GM18502 (cell line): Measurements from ENCODE around the gene ARHGEF6.
"Not testable (repeated sequence)": the region's sequence is repeated elsewhere in the genome, so short reads cannot be mapped to it uniquely, and the experiment has no call there.

Experiments used
- ATAC-seq: cut with Tn5 transposase; IDR thresholded peaks from one replicate; pipeline ENCODE4 v1.9.1; 2021; ENCODE audit warnings: mild to moderate bottlenecking; ENCODE audit not compliant: unreplicated experiment, poor library complexity

ARHGEF6 gene, protein sequence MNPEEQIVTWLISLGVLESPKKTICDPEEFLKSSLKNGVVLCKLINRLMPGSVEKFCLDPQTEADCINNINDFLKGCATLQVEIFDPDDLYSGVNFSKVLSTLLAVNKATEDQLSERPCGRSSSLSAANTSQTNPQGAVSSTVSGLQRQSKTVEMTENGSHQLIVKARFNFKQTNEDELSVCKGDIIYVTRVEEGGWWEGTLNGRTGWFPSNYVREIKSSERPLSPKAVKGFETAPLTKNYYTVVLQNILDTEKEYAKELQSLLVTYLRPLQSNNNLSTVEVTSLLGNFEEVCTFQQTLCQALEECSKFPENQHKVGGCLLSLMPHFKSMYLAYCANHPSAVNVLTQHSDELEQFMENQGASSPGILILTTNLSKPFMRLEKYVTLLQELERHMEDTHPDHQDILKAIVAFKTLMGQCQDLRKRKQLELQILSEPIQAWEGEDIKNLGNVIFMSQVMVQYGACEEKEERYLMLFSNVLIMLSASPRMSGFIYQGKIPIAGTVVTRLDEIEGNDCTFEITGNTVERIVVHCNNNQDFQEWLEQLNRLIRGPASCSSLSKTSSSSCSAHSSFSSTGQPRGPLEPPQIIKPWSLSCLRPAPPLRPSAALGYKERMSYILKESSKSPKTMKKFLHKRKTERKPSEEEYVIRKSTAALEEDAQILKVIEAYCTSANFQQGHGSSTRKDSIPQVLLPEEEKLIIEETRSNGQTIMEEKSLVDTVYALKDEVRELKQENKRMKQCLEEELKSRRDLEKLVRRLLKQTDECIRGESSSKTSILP

DNA sequence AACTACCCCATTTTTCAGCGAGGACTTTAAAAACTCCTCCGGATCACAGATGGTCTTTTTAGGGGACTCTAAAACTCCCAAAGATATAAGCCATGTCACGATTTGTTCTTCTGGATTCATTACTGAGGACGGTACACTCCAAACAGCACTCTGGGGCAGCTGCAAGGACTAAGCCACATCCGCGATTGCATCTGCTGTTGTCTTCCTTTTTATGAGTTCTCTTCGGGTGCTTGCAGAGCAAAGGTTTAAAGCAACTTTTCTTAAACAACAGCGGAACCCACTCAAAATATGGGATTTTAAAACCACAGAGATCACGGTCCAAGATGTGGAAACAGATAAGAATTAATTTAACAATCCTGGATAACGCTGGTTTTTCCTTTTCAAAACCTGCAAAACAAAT lies at the start of gene ARHGEF6:
ARHGEF6 (minus strand) TSS at position 170 of the 400 bp plus-strand sequence; CDS start at position 120, 50 bp downstream.
- peak; percentile 51 for ATAC-seq

DNA sequence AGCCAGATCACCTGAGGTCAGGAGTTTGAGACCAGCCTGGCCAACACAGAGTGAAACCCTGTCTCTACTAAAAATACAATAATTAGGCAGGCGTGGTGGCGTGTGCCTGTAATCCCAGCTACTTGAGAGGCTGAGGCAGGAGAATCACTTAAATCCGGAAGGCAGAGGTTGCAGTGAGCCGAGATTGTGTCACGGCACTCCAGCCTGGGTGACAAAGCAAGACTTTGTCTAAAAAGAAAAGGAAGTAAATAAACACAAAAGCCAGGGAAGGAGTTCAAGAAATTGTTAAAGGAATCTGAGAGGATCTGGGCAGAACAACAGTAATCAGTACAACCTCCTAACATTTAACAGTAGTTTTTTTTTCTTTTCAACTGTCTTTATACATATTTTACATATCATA lies 48.7 kb upstream of the ARHGEF6 start:
- ATAC-seq = no peak

DNA sequence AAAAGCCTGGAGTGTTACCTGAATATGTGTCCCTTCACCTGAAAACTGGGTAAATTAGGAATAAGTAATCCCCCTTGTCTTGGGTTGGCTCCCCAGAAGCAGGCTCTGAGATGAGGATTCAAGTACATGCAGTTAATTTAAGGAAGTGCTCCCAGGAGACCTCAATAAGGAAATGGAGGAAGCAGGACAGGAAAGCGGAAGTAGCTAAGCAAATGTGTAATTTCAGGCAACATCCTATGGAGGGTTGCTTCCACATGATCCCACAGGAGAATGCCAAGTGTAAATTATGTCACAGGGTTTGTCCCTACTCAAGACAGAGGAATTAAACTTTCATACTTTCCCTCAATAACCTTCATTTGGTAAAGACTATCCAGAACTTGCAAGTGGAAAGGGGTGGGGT lies 48.1 kb upstream of the ARHGEF6 start:
- no peak for ATAC-seq

DNA sequence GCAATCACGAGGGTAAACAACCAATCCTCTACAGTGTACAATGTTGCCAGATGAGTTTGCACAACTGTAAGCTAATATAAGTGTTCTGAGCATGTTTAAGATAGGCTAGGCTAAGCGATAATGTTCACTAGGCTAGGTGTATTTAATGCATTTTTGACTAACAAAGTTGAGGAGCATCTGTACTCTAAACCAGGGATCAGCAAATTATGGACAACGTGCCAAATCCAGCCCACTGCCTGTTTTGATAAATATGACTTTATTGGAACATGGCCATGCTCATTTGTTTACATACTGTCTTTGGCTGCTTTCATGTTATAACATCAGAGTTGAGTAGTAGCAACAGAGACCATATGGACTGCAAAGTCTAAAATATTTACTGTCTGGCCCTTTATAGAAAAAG lies 46.3 kb upstream of the ARHGEF6 start:
- ATAC-seq = no peak

GRCh38 chrX:136825771-136826170 lies 45.0 kb upstream of the ARHGEF6 start:
- ATAC-seq = no peak

DNA sequence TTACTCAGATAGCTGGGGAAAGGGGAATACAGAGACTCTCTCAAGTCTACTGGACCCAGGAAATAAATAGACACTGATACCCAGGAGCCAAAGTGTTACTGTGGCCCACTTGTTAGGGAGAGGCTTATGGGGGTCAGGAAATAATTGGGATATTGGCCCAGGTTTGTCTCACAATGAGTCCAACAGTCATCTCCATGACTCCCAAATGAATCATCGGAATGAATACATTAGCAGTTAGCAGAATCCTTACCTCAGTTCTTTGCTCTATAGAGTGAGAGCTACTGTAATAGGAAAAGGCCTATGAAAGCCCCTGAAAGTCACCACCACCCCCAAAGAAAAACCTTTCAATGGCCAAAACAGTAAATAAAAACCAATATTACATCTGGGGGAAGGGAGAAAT lies 42.4 kb upstream of the ARHGEF6 start:
- ATAC-seq = no peak

GRCh38 chrX:136822337-136823095 lies 41.8 kb upstream of the ARHGEF6 start:
- ATAC-seq = no peak

- ATAC-seq = not testable (repeated sequence)
Measured at GRCh38 chrX:136819756-136820155, 39.0 kb upstream of the ARHGEF6 start.

DNA sequence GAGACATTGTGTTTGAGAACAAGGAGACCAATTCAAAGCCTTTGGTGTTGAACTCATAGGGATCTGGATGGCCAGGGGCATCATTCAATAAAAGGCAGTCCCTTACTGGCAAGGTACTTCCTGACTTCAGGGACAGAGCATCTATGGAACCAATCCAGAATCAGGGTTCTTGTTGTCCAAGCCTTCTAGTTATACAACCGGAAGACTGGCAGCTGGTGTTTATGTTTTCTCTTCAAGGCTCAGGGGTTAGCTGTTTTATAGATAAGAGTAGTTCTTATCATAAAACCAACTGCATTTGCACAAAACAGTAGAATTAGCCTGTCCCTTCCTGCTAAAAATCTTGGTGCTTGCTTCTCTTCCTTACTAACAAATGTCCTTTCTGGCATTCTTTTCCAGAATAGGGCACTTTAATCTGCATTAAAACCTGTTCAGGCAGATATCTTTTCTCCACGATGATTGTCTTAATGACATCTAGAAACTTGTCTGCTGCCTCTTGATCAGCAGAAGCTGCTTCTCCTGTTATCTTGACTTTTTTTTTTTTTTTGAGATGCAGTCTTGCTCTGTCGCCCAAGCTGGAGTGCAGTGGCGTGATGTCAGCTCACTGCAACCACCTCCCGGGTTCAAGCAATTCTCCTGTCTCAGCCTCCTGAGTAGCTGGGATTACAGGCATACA lies 38.4 kb upstream of the ARHGEF6 start:
- ATAC-seq = no peak

DNA sequence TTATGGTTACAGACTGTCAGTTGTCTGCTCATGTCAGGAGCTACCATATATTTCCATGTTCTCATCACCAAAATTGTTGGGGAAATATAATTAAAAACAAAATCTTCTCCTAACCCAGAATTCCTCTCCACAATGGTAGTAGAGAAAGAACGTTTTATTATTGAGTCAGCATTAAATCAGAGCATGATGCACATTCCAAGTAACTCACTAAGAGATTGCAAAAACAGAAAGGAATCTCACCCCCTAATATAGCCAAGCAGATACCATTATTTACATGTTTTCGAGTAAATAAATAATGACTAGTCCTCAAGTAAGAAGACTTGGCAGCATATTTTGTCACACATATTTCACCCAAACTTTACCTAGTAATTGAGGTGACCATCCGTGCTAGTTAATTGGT lies 36.2 kb upstream of the ARHGEF6 start:
- no peak for ATAC-seq

- no peak for ATAC-seq
Measured at GRCh38 chrX:136814847-136815750, 34.4 kb upstream of the ARHGEF6 start.

- no peak for ATAC-seq
Measured at GRCh38 chrX:136812286-136812685, 31.6 kb upstream of the ARHGEF6 start.

DNA sequence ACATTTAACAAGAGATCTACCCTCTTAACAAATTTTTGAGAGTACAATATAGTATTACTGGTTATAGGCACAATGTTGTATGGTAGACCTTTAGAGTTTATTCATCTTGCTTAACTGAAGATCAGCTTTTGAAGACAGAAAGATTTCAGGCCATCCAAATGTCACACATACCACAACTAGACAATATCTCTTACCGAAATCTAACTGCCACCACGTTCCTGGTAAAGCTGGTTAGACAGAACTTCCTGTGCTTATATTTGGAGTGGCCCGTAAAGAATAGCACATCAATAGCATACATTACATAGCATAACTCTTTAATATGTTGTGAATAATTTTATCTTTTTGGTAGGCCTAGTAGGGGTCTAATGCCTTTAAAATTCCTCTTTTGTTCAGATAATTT lies 29.8 kb upstream of the ARHGEF6 start:
- ATAC-seq = no peak

- no peak for ATAC-seq
Measured at GRCh38 chrX:136806891-136807410, 26.2 kb upstream of the ARHGEF6 start.

DNA sequence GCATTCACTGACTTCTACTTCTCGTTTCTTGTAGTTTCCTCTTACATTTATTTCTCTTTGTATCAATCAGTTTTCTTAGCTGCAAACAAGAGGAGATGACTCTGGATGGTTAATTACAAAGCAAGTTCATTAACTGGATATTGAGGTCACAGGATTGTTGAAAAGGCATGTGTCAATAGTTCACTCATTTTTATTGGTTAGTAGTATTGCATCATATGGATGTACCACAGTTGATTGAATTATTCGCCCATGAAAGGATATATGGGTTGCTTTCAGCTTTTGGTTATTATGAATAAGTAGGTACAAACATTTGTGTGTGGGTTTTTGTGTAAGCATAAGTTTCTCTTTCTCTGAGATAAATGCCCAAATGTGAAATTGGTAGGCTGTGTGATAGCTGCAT lies 21.8 kb upstream of the ARHGEF6 start:
- ATAC-seq = no peak

GRCh38 chrX:136797787-136798186 lies 17.1 kb upstream of the ARHGEF6 start:
- ATAC-seq = no peak

DNA sequence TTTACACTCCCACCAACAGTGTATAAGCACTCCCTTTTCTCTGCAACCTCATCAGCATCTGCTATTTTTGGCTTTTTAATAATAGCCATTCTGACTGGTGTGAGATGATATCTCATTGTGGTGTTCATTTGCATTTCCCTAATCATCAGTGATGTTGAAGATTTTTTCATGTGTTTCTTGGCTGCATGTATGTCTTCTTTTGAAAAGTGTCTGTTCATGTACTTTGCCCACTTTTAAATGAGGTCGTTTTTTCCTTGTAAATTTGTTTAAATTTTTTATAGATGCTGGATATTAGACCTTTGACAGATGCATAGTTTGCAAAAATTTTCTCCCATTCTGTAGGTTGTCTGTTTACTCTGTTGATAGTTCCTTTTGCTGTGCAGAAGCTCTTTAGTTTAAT lies 14.4 kb upstream of the ARHGEF6 start:
- ATAC-seq = not testable (repeated sequence)

GRCh38 chrX:136794660-136795059 lies 13.9 kb upstream of the ARHGEF6 start:
- not testable (repeated sequence) for ATAC-seq

DNA sequence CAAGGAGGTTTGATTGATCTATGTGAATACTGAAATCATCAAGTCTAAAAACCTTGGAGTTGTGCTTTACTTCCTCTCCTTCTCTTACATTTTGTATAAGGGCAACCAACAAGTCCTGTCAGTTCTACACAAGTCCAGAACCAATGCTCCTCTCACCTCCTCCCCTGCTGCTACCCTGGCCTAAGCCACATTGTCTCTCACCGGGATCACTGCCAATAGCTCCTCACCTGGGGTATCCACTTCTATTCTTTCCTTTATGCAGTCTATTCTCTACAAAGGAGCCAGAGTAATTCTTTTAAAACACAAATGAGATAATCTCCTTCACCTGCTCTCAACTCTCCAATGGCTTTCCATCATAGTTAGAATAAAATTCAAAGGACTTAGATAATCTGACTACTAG lies 13.3 kb upstream of the ARHGEF6 start:
- ATAC-seq = no peak
